GM23248 (cell line): ENCODE data around the gene C1QTNF9B. TPM values are rescaled to one million over a fixed set of nuclear protein-coding genes. Genes with fewer than 3 reads are reported as not detected.
"Not testable (repeated sequence)": the region's sequence is repeated elsewhere in the genome, so short reads cannot be mapped to it uniquely, and the experiment has no call there.

Experiments used
- DNase-seq: peaks from one replicate; pipeline ENCODE4 v3.0.0-alpha.2; 2015
- H2AFZ ChIP-seq: fragments of 200-600 bp; sonication (generic); 2 replicates; pipeline ENCODE4 v1.6.1; 2016; ENCODE audit warnings: antibody characterized with exemption
- H3F3A ChIP-seq: fragments of 200-600 bp; sonication (generic); 2 replicates; pipeline ENCODE4 v1.6.1; 2016; ENCODE audit warnings: mild to moderate bottlenecking, antibody characterized with exemption, mixed run types; ENCODE audit not compliant: insufficient read depth
- H3K27ac ChIP-seq: fragments of 200-600 bp; sonication (generic); 2 replicates; pipeline ENCODE4 v1.5.1; 2016; ENCODE audit warnings: mild to moderate bottlenecking
- H3K27me3 ChIP-seq: fragments of 200-600 bp; sonication (generic); replicated peaks from 2 replicates; pipeline ENCODE4 v1.6.1; 2016; ENCODE audit warnings: mild to moderate bottlenecking; ENCODE audit not compliant: insufficient read depth
- H3K36me3 ChIP-seq: fragments of 200-600 bp; sonication (generic); 2 replicates; pipeline ENCODE4 v1.6.1; 2016; ENCODE audit warnings: low read depth, mild to moderate bottlenecking
- H3K4me1 ChIP-seq: fragments of 200-600 bp; sonication (generic); 2 replicates; pipeline ENCODE4 v1.6.1; 2016; ENCODE audit warnings: mild to moderate bottlenecking; ENCODE audit not compliant: insufficient read depth
- H3K4me2 ChIP-seq: fragments of 200-600 bp; sonication (generic); one replicate; pipeline ENCODE4 v1.6.1; 2016; ENCODE audit warnings: mild to moderate bottlenecking; ENCODE audit not compliant: unreplicated experiment
- H3K4me3 ChIP-seq: fragments of 200-600 bp; sonication (generic); 2 replicates; pipeline ENCODE4 v1.5.1; 2016; ENCODE audit warnings: mild to moderate bottlenecking
- H3K79me2 ChIP-seq: fragments of 200-600 bp; sonication (generic); 2 replicates; pipeline ENCODE4 v1.6.1; 2016; ENCODE audit warnings: mild to moderate bottlenecking; ENCODE audit not compliant: insufficient read depth
- H3K9ac ChIP-seq: fragments of 200-600 bp; sonication (generic); 2 replicates; pipeline ENCODE4 v1.6.1; 2016; ENCODE audit warnings: mild to moderate bottlenecking
- H3K9me2 ChIP-seq: fragments of 200-600 bp; sonication (generic); 2 replicates; pipeline ENCODE4 v1.6.1; 2016; ENCODE audit warnings: mixed run types, mild to moderate bottlenecking, moderate library complexity; ENCODE audit not compliant: insufficient read depth
- H3K9me3 ChIP-seq: fragments of 200-600 bp; sonication (generic); one replicate; pipeline ENCODE4 v1.6.1; 2017; ENCODE audit warnings: low read depth
- H4K20me1 ChIP-seq: fragments of 200-600 bp; sonication (generic); 2 replicates; pipeline ENCODE4 v1.6.0; 2016; ENCODE audit not compliant: insufficient read depth
- EZH2 ChIP-seq: fragments of 200-600 bp; sonication (generic); IDR thresholded peaks from 2 replicates; pipeline ENCODE4 v1.6.1; 2018; ENCODE audit warnings: antibody characterized with exemption, mild to moderate bottlenecking; ENCODE audit not compliant: insufficient read depth, poor library complexity, severe bottlenecking
- EZH2phosphoT487 ChIP-seq: fragments of 200-600 bp; sonication (generic); IDR thresholded peaks from 2 replicates; pipeline ENCODE4 v1.6.1; 2018; ENCODE audit warnings: antibody characterized with exemption, moderate library complexity, mild to moderate bottlenecking, low read depth; ENCODE audit not compliant: insufficient read depth
- WGBS, 2 experiments: methylation state at CpG; one replicate each; pipeline ENCODE4 v1.1.6; 2015 to 2017; ENCODE audit warnings: low lambda C conversion rate in 2 of 2, low coverage in 1 of 2; ENCODE audit errors: missing lambda C conversion rate in 2 of 2; 5-methylcytosine and 5-hydroxymethylcytosine counted together
- in situ Hi-C: fragments of 300-500 bp; cut with MboI; formaldehyde crosslinking; loops from 2 replicates; pipeline ENCODE4 v1.15.0; 2020
- polyA plus RNA-seq: library from polyadenylated mRNA; unstranded; fragments of >200 nt; fragmentation: Nextera tagmentation; extraction: Ambion mirVana; gene quantifications from 2 replicates; pipeline ENCODE4 v1.2.1, GENCODE V29; 2016
- total RNA-seq: library from RNA; depleted of rRNA; stranded (reverse); fragments of >200 nt; shearing (Covaris generic); gene quantifications from 2 replicates; pipeline ENCODE4 v1.2.3, GENCODE V29; 2014

C1QTNF9B gene
- total and polyA plus RNA-seq, 2 experiments from 2014 or later = not detected

DNA sequence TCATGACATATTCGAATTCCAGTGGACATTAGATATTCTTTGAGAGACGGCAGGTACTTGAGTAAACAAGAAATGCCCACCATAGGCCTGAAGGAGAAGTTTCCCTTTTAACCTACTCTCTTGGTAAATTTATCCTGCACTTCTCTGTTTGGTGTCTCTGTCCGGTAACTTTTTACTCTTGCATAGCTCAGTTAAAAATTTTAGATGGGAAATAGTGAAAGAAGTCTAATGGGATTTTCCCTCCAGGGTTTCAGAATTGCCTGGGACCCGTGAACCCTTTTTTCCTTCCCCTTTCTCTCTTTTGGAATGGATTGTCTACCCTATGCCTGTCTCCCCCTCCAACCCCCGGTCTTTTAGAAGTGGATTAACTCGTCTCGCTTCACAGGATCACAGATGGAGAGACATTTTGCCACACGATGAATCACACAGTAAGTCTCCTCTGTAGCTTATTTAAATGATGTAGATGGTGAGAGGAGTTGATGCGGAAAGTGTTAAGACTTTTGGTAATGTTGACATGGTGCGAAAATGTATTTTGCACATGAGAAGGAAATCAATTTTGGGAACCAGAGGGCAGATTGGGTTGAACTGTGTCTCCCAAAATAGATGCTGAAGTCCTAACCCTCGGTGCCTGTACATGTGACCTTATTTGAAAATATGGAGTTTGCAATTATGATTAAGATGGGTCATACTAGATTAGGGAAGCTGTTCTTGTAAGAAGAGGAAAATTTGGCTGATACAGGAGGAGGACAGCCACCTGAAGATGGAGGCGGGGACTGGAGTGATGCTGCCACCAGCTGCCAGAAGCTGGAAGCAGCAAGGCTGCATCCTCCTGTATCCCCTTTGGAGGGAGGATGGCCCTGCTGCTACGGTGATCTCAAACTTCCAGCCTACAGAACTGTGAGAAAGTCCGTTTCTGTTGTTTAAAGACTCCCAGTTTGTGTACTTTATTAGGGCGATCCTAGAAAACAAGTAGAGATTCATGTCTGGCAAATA, 7.4 kb downstream of the C1QTNF9B start:
- Histone ChIP-seq H4K20me1 (no peaks in the 10 kb centered on the region), H3K27ac (peak overlapping the region; percentile 79), H2AFZ (peak overlapping the region; percentile 97), H3K9me3 (no peaks in the 10 kb centered on the region), H3K4me2 (peak overlapping the region; percentile 92), H3K4me3 (peak overlapping the region; percentile 80), H3K27me3 (no peaks in the 10 kb centered on the region), H3K9ac (peak overlapping the region; percentile 87), H3K4me1 (peaks cover 9% of the 10 kb centered on the region; the same call in 1 of the 2 replicates), H3K36me3 (0 out of 2 replicates have a peak, but pooled peaks cover 2% of the 10 kb centered on the region), H3K9me2 (no peaks in the 10 kb centered on the region), H3K79me2 (peaks cover 24% of the 10 kb centered on the region), H3F3A (peaks cover 18% of the 10 kb centered on the region)
- 14% methylated on average over 15 of the region's 15 CpGs for WGBS, 2 experiments
- no peak for TF ChIP-seq EZH2phosphoT487
- no peak for TF ChIP-seq EZH2
- DNase-seq = peak; percentile 65
- in situ Hi-C loops = no loop called here

DNA sequence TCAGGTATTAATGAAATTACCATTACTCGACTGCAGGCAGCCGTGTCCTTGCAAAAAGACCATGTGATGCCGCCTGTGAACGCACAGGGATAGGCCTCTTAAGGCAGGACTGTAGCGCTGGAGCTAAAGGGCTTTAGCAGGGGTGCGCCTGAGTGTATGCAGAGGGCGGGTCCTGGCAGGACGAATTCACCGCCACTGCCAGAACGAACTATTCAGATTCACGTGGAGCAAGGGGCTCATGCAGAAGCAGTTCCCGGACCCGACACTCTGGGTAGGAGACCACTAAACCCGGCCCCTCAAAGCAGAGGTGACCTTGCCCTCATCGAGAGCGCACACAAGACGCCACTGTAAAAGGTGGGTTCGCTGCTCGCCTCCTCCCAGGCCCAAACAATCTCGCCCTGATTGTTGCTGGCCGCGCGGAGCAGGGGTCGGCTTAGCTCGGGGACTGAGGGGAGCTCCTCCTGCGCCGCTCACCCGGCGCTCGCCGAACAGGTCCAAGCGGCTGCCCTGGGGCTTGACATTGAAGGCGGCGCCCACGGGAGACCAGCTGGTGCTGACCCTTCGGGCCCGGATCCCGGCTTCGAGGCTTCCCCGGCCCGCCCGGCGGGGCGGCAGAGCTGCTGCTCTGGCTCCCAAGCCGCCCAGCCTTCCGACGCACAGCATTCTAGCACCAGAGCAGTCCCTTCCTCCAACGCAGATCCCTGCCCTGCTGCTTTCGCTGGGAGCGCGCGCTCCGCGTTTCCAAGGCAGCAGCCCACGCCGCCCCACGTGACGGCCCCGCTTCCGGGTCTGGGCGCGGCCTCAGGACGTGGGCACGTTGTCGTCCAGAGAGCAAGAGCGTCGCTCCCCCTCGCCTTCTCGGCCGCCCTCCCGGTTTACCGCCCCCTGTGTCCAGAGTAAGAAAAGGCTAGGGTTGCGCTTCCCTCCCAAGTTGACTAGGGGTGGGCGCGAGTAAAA, 8.4 kb downstream of the C1QTNF9B start, which contains the start of gene MIPEP:
Gene MIPEP (minus strand): TSS at position 743 of the 957 bp plus-strand sequence. CDS start 80 bp downstream, at position 663.
- peaks cover 24% of the 10 kb centered on the region for H3K79me2 ChIP-seq

DNA sequence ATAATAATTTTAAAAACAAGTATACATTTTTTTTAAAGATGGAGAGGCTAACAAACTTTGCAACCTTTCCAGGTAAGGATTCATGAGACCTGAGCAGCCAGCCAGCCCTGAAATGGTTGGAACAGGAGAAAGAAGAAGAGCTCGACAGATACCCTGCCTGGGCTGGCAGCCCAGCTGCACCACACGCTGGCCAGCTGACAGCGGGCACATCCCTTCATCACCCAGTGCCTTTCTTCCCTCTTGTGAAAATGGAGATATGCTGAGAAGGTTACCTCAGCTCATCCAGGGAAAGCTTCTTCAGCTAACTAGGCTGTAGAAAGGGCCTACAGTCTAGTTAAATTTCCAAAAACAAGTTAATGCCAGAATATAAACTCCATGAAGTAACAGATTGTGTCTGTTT, 12.9 kb downstream of the C1QTNF9B start:
- H3K27me3 ChIP-seq, H3K9ac ChIP-seq, H3K9me2 ChIP-seq, H3K4me2 ChIP-seq, H3K9me3 ChIP-seq, in situ Hi-C loops, H3K27ac ChIP-seq, H3K4me1 ChIP-seq, H3F3A ChIP-seq, H4K20me1 ChIP-seq, H2AFZ ChIP-seq, H3K4me3 ChIP-seq, H3K36me3 ChIP-seq, DNase-seq: not testable (repeated sequence)
- peaks cover 24% of the 10 kb centered on the region for H3K79me2 ChIP-seq
- 87 to 89% methylated on average over 3 of the region's 3 CpGs for WGBS, 2 experiments

More for the DNA sequence above, 8.4 kb downstream of the C1QTNF9B start, which contains the start of gene MIPEP:
- no peak for TF ChIP-seq EZH2phosphoT487
- no peak for TF ChIP-seq EZH2
- Histone ChIP-seq H3K4me2 (peak within 1 kb of the TSS; percentile 92), H4K20me1 (no peaks in the 10 kb centered on the region), H3K27me3 (no peaks in the 10 kb centered on the region), H3K9ac (peak within 1 kb of the TSS; percentile 87), H2AFZ (peak within 1 kb of the TSS; percentile 97), H3K36me3 (0 out of 2 replicates have a peak, but pooled peaks cover 3% of the 10 kb centered on the region), H3K9me3 (no peaks in the 10 kb centered on the region), H3K4me3 (peak within 1 kb of the TSS; percentile 80), H3K9me2 (no peaks in the 10 kb centered on the region), H3K27ac (peak within 1 kb of the TSS; percentile 79), H3F3A (peaks cover 18% of the 10 kb centered on the region), H3K4me1 (peaks cover 9% of the 10 kb centered on the region; the same call in 1 of the 2 replicates)
- in situ Hi-C loops = no loop called here
- DNase-seq = peak; percentile 99
- WGBS, 2 experiments = 1 to 2% methylated on average over 54 to 72 of the region's 75 CpGs

DNA sequence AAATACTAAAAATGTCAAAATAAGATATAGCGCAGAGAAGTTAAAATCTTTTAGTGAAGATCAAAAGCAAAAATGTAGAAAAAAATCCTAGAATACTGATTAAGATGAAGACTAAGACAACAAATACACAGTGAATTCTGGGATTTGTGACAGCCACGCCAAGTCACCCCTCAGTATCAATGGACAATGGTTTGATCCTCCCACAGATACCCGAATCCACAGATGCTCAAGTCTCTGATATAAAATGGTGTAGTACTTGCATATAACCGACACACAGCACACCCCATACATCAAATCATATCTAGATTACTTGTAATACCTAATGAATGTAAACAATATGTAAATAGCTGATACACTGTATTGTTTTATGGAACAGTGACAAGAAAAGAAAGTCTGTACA, 14.0 kb downstream of the C1QTNF9B start:
- Histone ChIP-seq H3K9me2 (no peaks in the 10 kb centered on the region), H3F3A (peaks cover 5% of the 10 kb centered on the region), H3K36me3 (0 out of 2 replicates have a peak, but pooled peaks cover 3% of the 10 kb centered on the region), H3K9ac (no peak overlapping the region), H3K27ac (no peak overlapping the region), H4K20me1 (no peaks in the 10 kb centered on the region), H3K4me2 (no peak overlapping the region), H3K4me1 (peaks cover 8% of the 10 kb centered on the region; the same call in 1 of the 2 replicates), H3K79me2 (peaks cover 23% of the 10 kb centered on the region), H3K9me3 (no peaks in the 10 kb centered on the region), H3K27me3 (no peaks in the 10 kb centered on the region), H2AFZ (no peak overlapping the region), H3K4me3 (no peak overlapping the region)
- in situ Hi-C loops = no loop called here
- WGBS, 2 experiments = 87 to 95% methylated on average over 4 of the region's 4 CpGs
- DNase-seq = no peak
- TF ChIP-seq EZH2 (no peak), EZH2phosphoT487 (no peak)

DNA sequence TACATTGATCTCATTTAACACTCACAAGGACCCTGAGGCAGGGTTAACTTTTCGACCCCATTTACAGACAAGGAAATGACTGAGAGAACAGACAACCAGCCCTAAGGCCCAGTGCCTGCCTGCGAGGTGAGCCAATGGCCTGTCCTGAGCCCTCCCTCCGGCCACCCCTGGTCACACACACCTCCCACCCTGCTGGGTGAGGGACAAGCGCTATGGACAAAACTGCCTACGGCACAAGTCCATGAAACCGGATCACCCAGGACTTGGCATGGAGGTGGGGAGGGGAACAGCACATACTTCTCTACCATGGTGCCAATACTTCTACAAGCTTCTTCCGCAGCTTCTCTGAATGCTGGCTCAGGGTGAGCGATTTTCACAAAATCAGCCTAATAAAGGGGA, 15.9 kb downstream of the C1QTNF9B start:
- H3F3A ChIP-seq, H3K79me2 ChIP-seq, H3K9ac ChIP-seq, H3K4me2 ChIP-seq, H3K9me3 ChIP-seq, H3K27ac ChIP-seq, H2AFZ ChIP-seq, in situ Hi-C loops, H4K20me1 ChIP-seq, H3K9me2 ChIP-seq, H3K4me3 ChIP-seq, H3K27me3 ChIP-seq, H3K36me3 ChIP-seq, H3K4me1 ChIP-seq, DNase-seq: not testable (repeated sequence)
- WGBS, 2 experiments = 92 to 97% methylated on average over 8 of the region's 8 CpGs

DNA sequence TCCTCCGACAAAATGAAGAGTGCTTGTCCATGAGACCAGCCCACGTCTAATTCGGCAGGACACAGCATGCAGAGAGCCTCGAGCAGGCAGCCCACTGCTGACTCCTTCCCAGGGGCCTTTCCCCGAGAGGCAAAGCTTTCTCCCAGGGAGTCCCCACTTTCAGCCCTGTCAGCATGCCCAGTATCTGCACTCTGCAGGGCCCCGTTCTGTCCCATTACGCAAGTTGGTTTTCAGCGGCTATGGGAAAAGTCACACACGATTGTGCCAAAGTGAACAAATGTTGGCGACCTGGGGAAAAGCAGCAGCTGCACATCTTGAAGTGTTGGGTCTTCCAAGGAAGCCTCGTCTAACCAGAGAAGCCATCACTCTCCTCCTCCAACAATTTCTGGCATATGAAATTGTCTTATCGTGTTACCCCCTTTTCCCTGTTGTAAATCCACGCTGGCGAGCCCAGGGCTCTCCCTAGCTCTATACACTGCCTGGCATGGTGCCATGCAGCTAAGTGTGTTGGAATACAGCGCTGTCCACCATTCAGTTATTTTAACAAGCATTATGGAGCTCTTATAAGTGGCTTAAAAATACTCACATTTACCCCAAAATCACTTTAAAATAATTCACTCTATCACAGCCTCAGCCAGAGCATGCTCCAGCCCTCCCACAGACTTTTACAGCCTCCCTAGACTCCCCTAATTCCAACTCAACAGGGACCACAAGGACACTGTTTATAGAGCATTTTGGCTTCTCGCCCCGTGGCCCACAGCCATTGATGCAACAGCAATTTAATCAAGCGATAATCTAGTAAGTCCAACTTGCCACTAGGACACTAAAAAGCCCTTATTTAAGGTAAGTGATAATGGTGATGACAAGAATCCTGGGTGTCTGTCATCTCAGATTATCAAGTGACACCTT, 16.6 kb downstream of the C1QTNF9B start:
- H3K27ac ChIP-seq, H3K27me3 ChIP-seq, H3K36me3 ChIP-seq, H3F3A ChIP-seq, H3K4me3 ChIP-seq, H3K4me1 ChIP-seq, H3K9ac ChIP-seq, H2AFZ ChIP-seq, H3K9me2 ChIP-seq, H3K9me3 ChIP-seq, H4K20me1 ChIP-seq, in situ Hi-C loops, H3K4me2 ChIP-seq, DNase-seq, H3K79me2 ChIP-seq: not testable (repeated sequence)
- WGBS, 2 experiments = 89 to 90% methylated on average over 13 to 18 of the region's 18 CpGs
